NCI-H1092 treated with DMSO at 0.1 percent for 48 hours (cell line): Measurements from ENCODE around the gene DRD4.

ENCODE experiments used
- DNase-seq: peaks from one replicate; lab custom pipeline; 2025; lab: John Stamatoyannopoulos, UW

DRD4 gene

DNA sequence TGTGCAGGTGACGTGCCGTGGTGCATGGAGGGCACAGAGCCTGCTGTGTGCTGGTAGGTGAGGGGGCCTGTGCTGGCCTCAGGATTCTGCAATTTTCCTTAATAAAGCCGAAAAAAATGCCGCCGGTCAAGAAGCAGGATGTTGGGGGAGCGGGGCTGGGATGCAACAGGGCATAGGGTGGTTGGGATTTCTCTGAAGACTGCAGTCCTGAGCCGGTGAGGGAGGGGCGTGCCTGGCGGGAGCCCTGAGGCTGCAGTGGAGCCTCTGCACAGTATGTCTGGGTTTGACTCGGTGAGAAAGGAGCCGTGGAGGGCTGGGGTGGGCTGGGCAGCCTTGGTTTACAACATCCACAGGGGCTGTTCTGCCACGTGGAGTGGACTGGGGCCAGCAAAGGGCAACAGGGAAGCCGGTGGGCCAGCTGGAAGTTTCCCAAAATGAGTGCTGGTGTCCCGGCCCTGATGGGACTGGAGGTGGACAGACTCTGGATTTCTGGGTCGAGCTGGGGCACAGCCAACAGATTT is 13.7 kb upstream of the DRD4 start:
- no peak for DNase-seq

DNA sequence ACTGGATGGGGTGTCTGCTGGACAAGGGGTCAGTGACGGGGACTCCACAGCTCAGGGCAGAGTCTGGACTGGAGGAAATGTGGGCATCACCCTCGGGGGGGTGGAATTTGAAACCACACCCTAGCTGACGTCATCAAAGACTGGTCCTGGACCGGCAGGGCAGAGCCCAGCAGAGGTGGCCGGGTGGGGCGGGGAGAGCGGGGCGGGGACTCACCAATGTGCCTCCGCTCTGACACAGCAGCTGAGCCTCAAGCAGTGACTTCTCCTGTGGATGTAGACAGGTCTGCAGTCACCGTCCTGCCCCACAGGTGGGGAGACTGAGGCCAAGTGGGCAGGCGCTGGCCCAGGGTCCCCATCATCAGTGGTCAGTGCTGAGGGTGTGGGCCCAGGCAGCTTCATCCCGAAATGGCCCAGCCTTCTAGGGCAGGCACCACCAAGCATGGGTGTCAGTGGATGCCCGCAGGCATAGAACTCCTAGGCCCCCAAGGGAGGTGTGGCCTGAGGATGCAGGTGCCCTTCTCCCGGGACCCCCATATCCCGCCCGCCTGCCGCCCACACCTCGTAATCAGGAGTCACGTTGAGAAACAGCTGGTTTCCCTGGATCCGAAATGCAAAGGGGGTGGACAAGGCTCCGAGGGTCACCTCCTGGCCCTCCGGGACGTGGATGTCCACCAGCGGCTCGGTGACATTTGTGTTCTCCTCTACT is 12.9 kb upstream of the DRD4 start:
- no peak for DNase-seq

DNA sequence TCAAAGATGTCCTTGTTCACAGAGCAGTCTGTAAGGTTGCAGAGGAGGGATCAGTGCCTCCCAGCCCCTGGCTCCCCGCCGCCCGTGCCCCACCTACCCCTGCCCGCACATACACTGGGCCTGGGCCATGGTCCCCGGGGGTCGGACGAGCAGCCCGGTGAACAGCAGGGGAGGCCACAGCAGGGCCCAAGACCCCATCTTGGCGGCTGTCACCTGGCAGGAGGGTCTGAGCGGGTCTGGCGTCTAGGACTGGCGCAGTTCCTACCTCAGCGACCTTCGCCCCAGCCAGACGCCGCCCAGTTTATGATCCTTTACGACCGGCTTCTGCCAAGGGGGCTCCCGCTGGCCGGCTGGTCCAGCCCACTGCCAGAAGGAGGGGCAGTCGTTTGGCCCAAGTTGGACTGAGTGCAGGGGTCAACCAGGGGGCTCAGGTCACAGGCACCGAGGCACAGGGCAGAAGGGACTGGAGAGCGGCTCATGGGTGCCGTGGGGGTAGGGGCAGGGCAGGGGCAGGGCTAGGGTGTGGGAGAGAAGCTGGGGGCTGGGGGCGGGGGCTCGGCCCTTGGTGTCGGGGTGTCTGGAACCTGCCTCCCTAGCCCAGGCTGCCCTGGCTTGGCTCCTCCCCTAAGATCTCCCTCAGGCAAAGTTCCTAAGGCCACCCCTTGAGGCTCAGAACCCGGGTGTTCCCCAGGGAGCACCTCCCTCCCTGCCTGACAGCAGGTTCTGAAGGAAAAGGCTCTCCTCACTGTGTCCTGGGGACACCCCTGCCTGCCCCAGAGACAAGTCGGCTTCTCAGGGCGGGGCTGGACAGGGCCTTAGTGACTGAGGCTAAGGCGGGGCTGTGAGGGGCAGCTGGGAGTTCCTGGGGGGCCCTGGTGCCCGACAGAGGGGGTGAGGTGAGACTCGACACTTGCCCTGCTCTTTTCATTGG is 12.1 kb upstream of the DRD4 start, which contains the start of gene CDHR5:
TSS of gene CDHR5 (minus strand) at position 251 of the 931 bp plus-strand sequence. CDS start at position 198, 53 bp downstream.
- no peak for DNase-seq

- DNase-seq, result no peak
These were observed 11.3 kb upstream of the DRD4 start for GRCh38 chr11:625636-626268.

DNA sequence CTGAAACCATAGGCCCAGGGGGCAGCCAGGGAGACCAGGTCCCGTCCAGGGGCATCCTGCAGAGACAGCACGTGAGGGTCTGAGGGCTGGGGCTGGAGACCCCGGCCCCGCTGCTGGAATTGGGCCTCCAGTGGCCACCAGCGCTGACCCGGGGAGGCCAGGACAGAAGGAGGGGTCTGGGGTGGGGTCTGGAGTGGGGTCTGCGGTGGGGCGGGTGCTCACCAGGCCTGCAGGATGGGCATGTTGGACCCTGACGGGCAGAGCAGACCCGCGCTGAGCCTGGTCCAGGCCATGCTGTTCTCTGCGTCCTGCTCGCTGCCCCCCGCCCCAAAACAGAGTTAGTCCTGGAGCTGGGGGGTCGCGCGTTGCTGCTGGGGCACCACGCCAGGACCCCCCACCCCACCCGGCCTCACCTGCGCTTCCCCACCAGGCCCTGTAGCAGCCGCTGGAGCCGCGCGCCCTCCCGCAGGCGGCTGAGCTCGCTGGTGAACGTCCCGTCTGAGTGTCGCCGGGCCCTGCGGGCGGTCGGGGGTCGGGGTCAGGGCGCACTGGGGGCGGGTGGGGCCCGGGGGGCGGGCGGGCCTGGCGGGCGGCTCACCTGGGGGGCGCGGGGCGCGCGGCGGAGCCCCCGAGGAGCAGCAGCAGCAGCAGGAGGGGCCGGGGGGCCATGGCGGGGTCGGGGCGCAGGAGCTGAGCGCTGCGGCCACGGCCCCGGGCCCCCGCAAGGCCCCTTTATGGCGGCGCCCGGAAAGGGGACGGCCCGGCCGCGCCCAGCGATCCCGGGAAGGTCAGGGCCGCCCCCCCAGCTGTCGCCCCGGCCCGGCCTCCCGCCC is 10.4 kb upstream of the DRD4 start, which contains the start of gene SCT:
TSS of gene SCT (minus strand) at position 707 of the 833 bp plus-strand sequence. CDS start at position 669, 38 bp downstream.
- no peak for DNase-seq

- no peak for DNase-seq
These were observed 9.8 kb upstream of the DRD4 start for GRCh38 chr11:627308-627576.

- DNase-seq, result no peak
These were observed 9.0 kb upstream of the DRD4 start for GRCh38 chr11:628056-628455.

DNA sequence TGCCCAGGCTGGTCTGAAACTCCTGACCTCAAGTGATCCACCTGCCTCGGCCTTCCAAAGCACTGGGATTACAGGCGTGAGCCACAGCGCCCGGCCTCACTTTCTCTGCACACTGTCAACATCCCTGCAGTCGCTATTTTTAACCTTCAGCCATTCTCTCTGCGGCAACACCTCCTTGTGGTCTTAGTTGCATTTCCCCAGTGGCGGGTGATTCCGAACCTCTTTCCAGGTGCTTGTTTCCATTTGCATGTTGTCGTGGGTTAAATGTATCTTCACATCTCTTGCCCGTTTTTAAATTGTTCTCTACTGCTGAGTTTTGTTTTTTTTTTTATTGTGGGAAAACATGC is 7.9 kb upstream of the DRD4 start:
- DNase-seq, result no peak

DNA sequence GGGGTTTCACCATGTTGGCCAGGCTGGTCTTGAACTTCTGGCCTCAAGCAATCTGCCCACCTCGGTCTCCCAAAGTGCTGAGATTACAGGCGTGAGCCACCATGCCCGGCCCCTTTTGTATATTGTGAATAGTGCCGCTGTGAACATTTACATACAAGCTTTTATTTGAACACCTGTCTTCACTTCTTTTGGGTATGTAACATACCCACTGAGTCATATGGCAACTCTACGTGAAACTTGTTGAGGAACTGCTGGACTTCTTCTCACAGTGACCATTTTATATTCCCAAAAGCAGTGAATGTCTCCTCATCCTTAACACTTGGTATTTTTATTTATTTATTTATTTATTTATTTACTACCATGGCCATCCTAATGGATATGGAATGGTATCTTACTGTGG is 6.2 kb upstream of the DRD4 start:
- no peak for DNase-seq

DNA sequence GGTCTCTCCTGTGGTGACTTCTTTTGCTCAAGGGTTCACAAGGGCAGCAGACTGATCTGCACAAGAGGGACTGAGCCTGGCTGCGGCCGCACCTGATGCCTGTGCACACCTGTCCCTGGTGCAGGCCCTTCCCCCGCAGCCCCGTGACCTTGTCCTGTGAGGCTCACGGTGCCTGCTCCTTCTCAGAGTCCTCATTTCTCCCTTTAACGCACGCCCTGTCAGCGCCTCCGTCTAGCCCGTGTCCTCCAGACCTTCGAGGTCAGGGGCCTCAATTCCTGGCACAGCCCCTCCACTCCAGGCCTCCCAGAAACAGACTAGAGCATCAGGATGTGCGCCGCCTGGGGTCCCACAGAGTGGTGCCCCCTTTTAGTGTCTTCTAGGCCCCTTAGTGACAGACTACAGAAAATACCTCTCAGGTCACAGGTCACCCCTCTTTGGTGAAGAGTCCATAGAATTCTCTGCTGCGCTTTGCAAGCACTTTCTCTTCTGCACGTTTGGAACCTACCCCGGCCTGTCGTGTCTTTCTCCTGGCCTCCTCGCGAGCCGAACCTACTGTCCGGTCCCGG is 1.0 kb upstream of the DRD4 start:
- no peak for DNase-seq

DNA sequence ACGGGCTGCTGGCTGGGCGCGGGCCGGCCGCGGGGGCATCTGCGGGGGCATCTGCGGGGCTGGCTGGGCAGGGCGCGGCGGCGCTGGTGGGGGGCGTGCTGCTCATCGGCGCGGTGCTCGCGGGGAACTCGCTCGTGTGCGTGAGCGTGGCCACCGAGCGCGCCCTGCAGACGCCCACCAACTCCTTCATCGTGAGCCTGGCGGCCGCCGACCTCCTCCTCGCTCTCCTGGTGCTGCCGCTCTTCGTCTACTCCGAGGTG is 194 bp downstream of the DRD4 start:
- no peak for DNase-seq

DNA sequence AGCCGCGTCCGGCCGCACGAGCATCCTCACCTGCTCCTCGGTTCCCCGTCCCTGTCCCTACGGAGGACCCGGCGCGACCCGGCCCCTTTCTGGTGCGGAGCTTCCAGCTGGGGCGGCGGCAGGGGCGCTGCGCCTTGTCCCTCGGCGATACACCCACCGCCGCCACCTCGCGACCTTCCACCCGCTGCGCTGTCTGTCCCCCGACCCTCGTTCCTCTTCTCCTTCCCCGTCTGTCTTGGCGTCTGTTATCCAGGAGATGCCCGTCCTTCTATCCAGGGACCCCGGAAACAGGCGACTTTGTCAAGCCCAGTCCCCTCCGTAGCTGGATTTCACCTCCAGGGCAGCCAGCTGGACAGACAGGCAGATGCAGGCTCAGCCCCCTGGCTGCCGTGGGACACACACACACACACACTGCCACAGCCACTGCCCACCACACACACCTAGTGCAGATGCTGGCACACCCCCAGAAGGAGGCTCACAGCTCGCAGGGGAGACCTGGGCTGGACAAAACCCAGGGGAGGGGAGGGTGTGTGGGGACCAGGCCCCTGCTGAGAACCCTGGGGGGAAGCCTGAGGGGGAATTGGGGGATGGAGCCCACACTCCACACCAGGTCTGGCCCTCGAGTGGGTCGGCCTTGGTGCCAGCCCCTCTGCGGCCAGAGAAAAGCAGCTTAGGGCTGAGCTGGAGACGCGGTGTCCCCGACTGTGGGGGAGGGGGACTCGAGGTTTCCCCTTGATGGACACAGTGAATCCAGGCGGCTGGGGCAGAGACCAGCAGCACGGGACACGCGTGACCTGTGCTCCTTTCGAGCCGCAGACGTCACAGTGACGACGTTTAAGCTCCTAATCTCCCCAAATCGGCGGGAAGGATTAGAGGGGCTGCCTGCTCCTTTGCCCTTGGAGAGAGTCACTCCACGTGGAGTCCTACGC is 788 bp downstream of the DRD4 start:
- no peak for DNase-seq

GRCh38 chr11:638631-639331 is 1.7 kb downstream of the DRD4 start:
- no peak for DNase-seq

GRCh38 chr11:639332-639955 is 2.4 kb downstream of the DRD4 start:
- DNase-seq, result no peak

DNA sequence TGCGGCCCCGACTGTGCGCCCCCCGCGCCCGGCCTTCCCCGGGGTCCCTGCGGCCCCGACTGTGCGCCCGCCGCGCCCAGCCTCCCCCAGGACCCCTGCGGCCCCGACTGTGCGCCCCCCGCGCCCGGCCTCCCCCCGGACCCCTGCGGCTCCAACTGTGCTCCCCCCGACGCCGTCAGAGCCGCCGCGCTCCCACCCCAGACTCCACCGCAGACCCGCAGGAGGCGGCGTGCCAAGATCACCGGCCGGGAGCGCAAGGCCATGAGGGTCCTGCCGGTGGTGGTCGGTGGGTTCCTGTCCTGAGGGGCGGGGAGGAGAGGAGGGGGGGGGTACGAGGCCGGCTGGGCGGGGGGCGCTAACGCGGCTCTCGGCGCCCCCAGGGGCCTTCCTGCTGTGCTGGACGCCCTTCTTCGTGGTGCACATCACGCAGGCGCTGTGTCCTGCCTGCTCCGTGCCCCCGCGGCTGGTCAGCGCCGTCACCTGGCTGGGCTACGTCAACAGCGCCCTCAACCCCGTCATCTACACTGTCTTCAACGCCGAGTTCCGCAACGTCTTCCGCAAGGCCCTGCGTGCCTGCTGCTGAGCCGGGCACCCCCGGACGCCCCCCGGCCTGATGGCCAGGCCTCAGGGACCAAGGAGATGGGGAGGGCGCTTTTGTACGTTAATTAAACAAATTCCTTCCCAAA is 3.1 kb downstream of the DRD4 start:
- no peak for DNase-seq

DNA sequence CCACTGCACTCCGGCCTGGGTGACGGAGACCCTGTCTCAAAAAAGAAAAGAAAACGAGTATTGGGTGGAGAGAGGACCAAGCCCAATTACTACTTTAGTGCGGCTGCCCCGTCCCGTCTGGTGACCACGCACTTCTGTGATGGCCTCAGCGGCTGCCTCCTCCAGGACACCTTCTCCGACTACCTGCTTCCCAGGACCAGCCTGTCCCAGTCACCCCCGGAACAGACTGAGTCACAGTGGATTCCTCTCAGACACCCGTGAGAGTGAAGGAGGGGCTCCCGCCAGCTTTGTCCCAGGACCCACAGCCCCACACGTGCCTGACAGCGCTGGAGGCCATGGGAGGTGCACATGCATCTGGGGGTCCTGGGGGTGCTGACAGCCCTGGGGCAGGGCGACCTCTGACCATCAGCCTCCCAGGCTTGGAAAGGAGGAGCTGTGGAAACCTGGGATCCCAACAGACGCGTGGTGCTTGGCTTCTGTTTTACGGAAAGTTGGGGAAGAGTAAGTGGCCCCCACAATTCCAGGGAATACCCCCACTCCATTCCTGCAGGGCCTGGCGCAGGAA is 4.8 kb downstream of the DRD4 start:
- DNase-seq, result no peak

GRCh38 chr11:643366-643765 is 6.3 kb downstream of the DRD4 start:
- DNase-seq, result no peak

GRCh38 chr11:643849-644738 is 7.0 kb downstream of the DRD4 start:
- DNase-seq, result no peak
